Keratinocyte (primary cell): ENCODE measurements around the gene NBEAL2.

ENCODE experiments used
- EZH2 ChIP-seq: IDR thresholded peaks from one replicate; pipeline ENCODE4 v1.6.1; 2012; ENCODE audit warnings: inconsistent platforms, mild to moderate bottlenecking, low read length, moderate library complexity
- TF ChIP-seq, protein P1 (sequence below), 3 experiments: IDR thresholded peaks in 1 of 3; conservative IDR thresholded peaks in 1 of 3; optimal IDR thresholded peaks in 1 of 3; 2 replicates in 2 of 3; 3 replicates in 1 of 3; pipeline versions ENCODE3 to v1.5.1; 2011; ENCODE audit warnings: low read length in 3 of 3, mild to moderate bottlenecking in 3 of 3, moderate library complexity in 2 of 3, control low read depth in 1 of 3, inconsistent platforms in 1 of 3; ENCODE audit not compliant: insufficient read depth in 2 of 3; ENCODE audit errors: extremely low read depth in 1 of 3

DNA sequence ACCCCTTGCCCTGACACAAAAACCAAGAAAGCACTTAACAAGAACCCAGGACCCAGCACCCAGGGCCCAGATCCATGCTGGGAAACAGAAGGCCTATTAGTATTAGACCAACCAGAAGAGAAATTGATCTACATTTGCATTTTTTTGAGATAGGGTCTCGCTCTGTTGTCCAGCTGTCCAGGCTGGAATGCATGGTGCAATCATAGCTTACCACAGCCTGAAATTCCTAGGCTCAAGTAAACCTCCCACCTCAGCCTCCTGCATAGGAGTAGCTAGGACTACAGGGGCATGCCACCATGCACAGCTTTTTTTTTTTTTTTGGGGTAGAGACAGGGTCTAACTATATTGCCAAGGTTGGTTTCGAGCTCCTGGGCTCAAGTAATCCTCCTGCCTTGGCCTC is 29.3 kb upstream of the NBEAL2 start:
- TF ChIP-seq, protein P1, sequence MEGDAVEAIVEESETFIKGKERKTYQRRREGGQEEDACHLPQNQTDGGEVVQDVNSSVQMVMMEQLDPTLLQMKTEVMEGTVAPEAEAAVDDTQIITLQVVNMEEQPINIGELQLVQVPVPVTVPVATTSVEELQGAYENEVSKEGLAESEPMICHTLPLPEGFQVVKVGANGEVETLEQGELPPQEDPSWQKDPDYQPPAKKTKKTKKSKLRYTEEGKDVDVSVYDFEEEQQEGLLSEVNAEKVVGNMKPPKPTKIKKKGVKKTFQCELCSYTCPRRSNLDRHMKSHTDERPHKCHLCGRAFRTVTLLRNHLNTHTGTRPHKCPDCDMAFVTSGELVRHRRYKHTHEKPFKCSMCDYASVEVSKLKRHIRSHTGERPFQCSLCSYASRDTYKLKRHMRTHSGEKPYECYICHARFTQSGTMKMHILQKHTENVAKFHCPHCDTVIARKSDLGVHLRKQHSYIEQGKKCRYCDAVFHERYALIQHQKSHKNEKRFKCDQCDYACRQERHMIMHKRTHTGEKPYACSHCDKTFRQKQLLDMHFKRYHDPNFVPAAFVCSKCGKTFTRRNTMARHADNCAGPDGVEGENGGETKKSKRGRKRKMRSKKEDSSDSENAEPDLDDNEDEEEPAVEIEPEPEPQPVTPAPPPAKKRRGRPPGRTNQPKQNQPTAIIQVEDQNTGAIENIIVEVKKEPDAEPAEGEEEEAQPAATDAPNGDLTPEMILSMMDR (optimal IDR thresholded peaks at IDR 0.05 in 1 of 3, IDR thresholded peaks at IDR 0.05 in 1 of 3, conservative IDR thresholded peaks at IDR 0.05 in 1 of 3; ENCODE audit: extremely low read depth in 1 of 3, insufficient read depth in 2 of 3, low read length in 3 of 3): no peak
- no peak for TF ChIP-seq EZH2
